ELF-1 (cell line): ENCODE data around the gene HLA-DMB.
"Not testable (repeated sequence)": the region's sequence is repeated elsewhere in the genome, so short reads cannot be mapped to it uniquely, and the experiment has no call there.

ENCODE experiments used
- DNase-seq: peaks from one replicate; pipeline ENCODE4 v3.0.0-alpha.2; 2016; ENCODE audit warnings: low read depth, low spot score

HLA-DMB gene

GRCh38 chr6:32950010-32950409 lies 9.2 kb upstream of the HLA-DMB start:
- no peak for DNase-seq

GRCh38 chr6:32949113-32949512 lies 8.3 kb upstream of the HLA-DMB start:
- DNase-seq, result no peak

- DNase-seq, result peak; percentile 58
These were observed 7.0 kb upstream of the HLA-DMB start for GRCh38 chr6:32947552-32948465.

- no peak for DNase-seq
These were observed 6.1 kb upstream of the HLA-DMB start for GRCh38 chr6:32946893-32947292.

GRCh38 chr6:32945953-32946352 lies 5.1 kb upstream of the HLA-DMB start:
- DNase-seq, result no peak

- DNase-seq, result no peak
These were observed 4.4 kb upstream of the HLA-DMB start for GRCh38 chr6:32945108-32945760.

GRCh38 chr6:32943864-32944649 lies 3.2 kb upstream of the HLA-DMB start:
- no peak for DNase-seq

GRCh38 chr6:32942555-32943123 lies 1.8 kb upstream of the HLA-DMB start:
- DNase-seq, result not testable (repeated sequence)

GRCh38 chr6:32941214-32941768 lies 463 bp upstream of the HLA-DMB start:
- DNase-seq, result no peak

- DNase-seq, result no peak
These were observed 2.3 kb downstream of the HLA-DMB start for GRCh38 chr6:32938494-32938893.

GRCh38 chr6:32937230-32937633 lies 3.6 kb downstream of the HLA-DMB start:
- DNase-seq, result no peak

- DNase-seq, result no peak
These were observed 4.3 kb downstream of the HLA-DMB start for GRCh38 chr6:32936239-32937152.

GRCh38 chr6:32935551-32936238 lies 5.1 kb downstream of the HLA-DMB start:
- DNase-seq, result no peak

GRCh38 chr6:32933661-32934085 lies 7.2 kb downstream of the HLA-DMB start:
- peak; percentile 66 for DNase-seq

GRCh38 chr6:32932132-32932868 lies 8.5 kb downstream of the HLA-DMB start:
- no peak for DNase-seq

- no peak for DNase-seq
These were observed 9.6 kb downstream of the HLA-DMB start for GRCh38 chr6:32931211-32931610.

- DNase-seq, result no peak
These were observed 18.7 kb downstream of the HLA-DMB start for GRCh38 chr6:32922083-32922482.

GRCh38 chr6:32920715-32921114 lies 20.1 kb downstream of the HLA-DMB start:
- no peak for DNase-seq

- no peak for DNase-seq
These were observed 27.9 kb downstream of the HLA-DMB start for GRCh38 chr6:32912951-32913350.
